Liver (tissue), 9 donors: Measurements from ENCODE around the gene MYO18B. TPM values are rescaled to one million over a fixed set of nuclear protein-coding genes. Genes with fewer than 3 reads are reported as not detected.

Experiments
- DNase-seq: peaks from one replicate; pipeline ENCODE4 v3.0.0-alpha.2; 2017; ENCODE audit warnings: low spot score
- H3K27ac ChIP-seq, 2 donors: one replicate each; pipeline ENCODE4 v1.7.0; 2013; ENCODE audit warnings: inconsistent platforms in 2 of 2, low read length in 2 of 2, control low read depth in 1 of 2, low read depth in 1 of 2, mild to moderate bottlenecking in 1 of 2
- H3K27me3 ChIP-seq, 4 donors: one replicate each; pipeline versions ENCODE4 v1.6.1 to v1.7.0; 2013; ENCODE audit warnings: low read length in 3 of 4, inconsistent platforms in 1 of 4, mild to moderate bottlenecking in 1 of 4, moderate library complexity in 1 of 4; ENCODE audit not compliant: control insufficient read depth in 4 of 4, insufficient read depth in 4 of 4
- H3K36me3 ChIP-seq, 4 donors: one replicate each; pipeline versions ENCODE4 v1.6.1 to v1.7.0; 2013; ENCODE audit warnings: low read length in 3 of 4, mild to moderate bottlenecking in 3 of 4, low read depth in 1 of 4, moderate library complexity in 1 of 4; ENCODE audit not compliant: control insufficient read depth in 4 of 4, insufficient read depth in 3 of 4
- H3K4me1 ChIP-seq, 4 donors: one replicate each; pipeline versions ENCODE4 v1.6.1 to v1.7.0; 2013; ENCODE audit warnings: low read length in 3 of 4, mild to moderate bottlenecking in 3 of 4, moderate library complexity in 1 of 4; ENCODE audit not compliant: control insufficient read depth in 4 of 4, insufficient read depth in 4 of 4
- H3K4me3 ChIP-seq, 3 donors: one replicate each; pipeline versions ENCODE4 v1.6.1 to v1.7.0; 2013; ENCODE audit warnings: low read length in 3 of 3, control low read depth in 1 of 3, low read depth in 1 of 3, mild to moderate bottlenecking in 1 of 3
- H3K9ac ChIP-seq, 2 donors: one replicate each; pipeline ENCODE4 v1.7.0; 2013; ENCODE audit warnings: low read length in 2 of 2, mild to moderate bottlenecking in 2 of 2, moderate library complexity in 2 of 2, control low read depth in 1 of 2, low read depth in 1 of 2
- H3K9me3 ChIP-seq, 4 donors: one replicate each; pipeline versions ENCODE4 v1.6.1 to v1.7.0; 2013; ENCODE audit warnings: low read length in 3 of 4; ENCODE audit not compliant: control insufficient read depth in 4 of 4
- EGR1 ChIP-seq, 2 donors: IDR thresholded peaks; 2 replicates each; pipeline ENCODE4 v1.6.1; 2016 to 2018; ENCODE audit warnings: antibody characterized with exemption in 2 of 2, low read depth in 2 of 2
- FOXA1 ChIP-seq: IDR thresholded peaks from 2 replicates; pipeline ENCODE4 v1.6.1; 2016; ENCODE audit warnings: antibody characterized with exemption
- FOXA2 ChIP-seq: IDR thresholded peaks from 2 replicates; pipeline ENCODE4 v1.6.1; 2016; ENCODE audit warnings: antibody characterized with exemption
- GABPA ChIP-seq, 2 donors: IDR thresholded peaks in 1 of 2; conservative IDR thresholded peaks in 1 of 2; 2 replicates each; pipeline ENCODE4 v1.6.1; 2016; ENCODE audit warnings: antibody characterized with exemption in 2 of 2, mild to moderate bottlenecking in 1 of 2, moderate library complexity in 1 of 2
- HNF4G ChIP-seq: IDR thresholded peaks from 2 replicates; pipeline ENCODE4 v1.6.1; 2016; ENCODE audit warnings: antibody characterized with exemption
- JUND ChIP-seq, 2 donors: IDR thresholded peaks; 2 replicates each; pipeline ENCODE4 v1.6.1; 2016; ENCODE audit warnings: antibody characterized with exemption in 2 of 2
- NR2F2 ChIP-seq: IDR thresholded peaks from 2 replicates; pipeline ENCODE4 v1.6.1; 2016; ENCODE audit warnings: antibody characterized with exemption
- RAD21 ChIP-seq, 2 donors: IDR thresholded peaks; 2 replicates each; pipeline ENCODE4 v1.6.1; 2016; ENCODE audit warnings: antibody characterized with exemption in 2 of 2, mild to moderate bottlenecking in 2 of 2
- RXRA ChIP-seq, 2 donors: IDR thresholded peaks; 2 replicates each; pipeline ENCODE4 v1.6.1; 2017 to 2018; ENCODE audit warnings: antibody characterized with exemption in 2 of 2, mild to moderate bottlenecking in 1 of 2
- SP1 ChIP-seq: IDR thresholded peaks from 2 replicates; pipeline ENCODE4 v1.6.1; 2018; ENCODE audit warnings: antibody characterized with exemption, mild to moderate bottlenecking
- TAF1 ChIP-seq: conservative IDR thresholded peaks from 2 replicates; pipeline ENCODE4 v1.6.1; 2016; ENCODE audit warnings: antibody characterized with exemption, mild to moderate bottlenecking
- YY1 ChIP-seq: IDR thresholded peaks from 2 replicates; pipeline ENCODE4 v1.6.1; 2016; ENCODE audit warnings: antibody characterized with exemption, mild to moderate bottlenecking
- WGBS: extraction: QIAGEN DNeasy Blood & Tissue Kit; methylation state at CpG from one replicate; pipeline ENCODE4 v1.1.7; 2013; 5-methylcytosine and 5-hydroxymethylcytosine counted together
- polyA plus RNA-seq, 2 donors: library from polyadenylated mRNA; stranded (reverse) in 1 of 2; unstranded in 1 of 2; fragments of 200-250 nt in 1 of 2; fragments of >200 nt in 1 of 2; fragmentation: Nextera tagmentation in 1 of 2; extraction: Ambion mirVana in 1 of 2; gene quantifications; one replicate each; pipeline versions ENCODE4 v1.2.1 to v1.2.3, GENCODE V29; 2013 to 2015
- total RNA-seq, 2 donors: library from RNA; depleted of rRNA; stranded (reverse); fragments of >200 nt; gene quantifications; one replicate each; pipeline ENCODE4 v1.2.3, GENCODE V29; 2014
- TF ChIP-seq, protein P1 (sequence below): IDR thresholded peaks from 2 replicates; pipeline ENCODE4 v1.6.1; 2016; ENCODE audit warnings: antibody characterized with exemption, mild to moderate bottlenecking
- TF ChIP-seq, protein P2 (sequence below): IDR thresholded peaks from 2 replicates; pipeline ENCODE4 v1.6.1; 2016; ENCODE audit warnings: antibody characterized with exemption
- TF ChIP-seq, protein P3 (sequence below): fragments of 150-350 bp; IDR thresholded peaks from 2 replicates; pipeline ENCODE4 v1.5.1; 2017; ENCODE audit warnings: improper control_type of control experiment, low read depth, low read length; ENCODE audit not compliant: missing input control
- TF ChIP-seq, protein P4 (sequence below): IDR thresholded peaks from 2 replicates; pipeline ENCODE4 v1.6.1; 2016; ENCODE audit warnings: antibody characterized with exemption
- TF ChIP-seq, protein P5 (sequence below): IDR thresholded peaks from 2 replicates; pipeline ENCODE4 v1.6.1; 2016; ENCODE audit warnings: antibody characterized with exemption
- donor health status: healthy.
- donor health status: healthy.
- donor health status: healthy.
- donor health status: healthy.
- donor health status: healthy.

Gene MYO18B
- total and polyA plus RNA-seq, 4 donors = under 0.01 to 4.2 (median 0.02) TPM; not detected in 1

DNA sequence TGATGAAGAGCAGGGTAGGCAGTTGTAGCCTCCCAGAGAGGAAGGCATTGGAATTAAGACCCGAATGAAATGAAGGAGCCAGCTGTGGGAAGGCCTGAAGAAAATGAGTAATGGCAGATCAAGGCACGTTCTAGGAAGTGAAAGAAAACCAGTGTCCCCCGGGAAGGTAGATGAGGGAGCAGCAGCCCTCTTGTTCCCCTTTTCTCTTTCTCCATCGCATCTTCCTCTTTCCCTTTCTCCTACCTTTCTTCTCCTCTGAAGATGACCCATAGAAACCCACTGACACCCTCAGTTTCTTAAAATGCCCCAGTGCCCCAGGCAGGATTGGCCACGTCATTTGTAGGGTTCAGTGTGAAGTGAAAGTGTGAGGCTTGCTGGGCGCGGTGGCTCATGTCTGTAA, 254.7 kb downstream of the MYO18B start:
- Histone ChIP-seq H3K36me3 (no peaks in the 10 kb centered on the region), H3K27ac (no peak overlapping the region), H3K9ac (no peak overlapping the region), H3K27me3 (no peaks in the 10 kb centered on the region), H3K4me3 (no peak overlapping the region), H3K9me3 (peaks cover 0 to 1% (median 0%) of the 10 kb centered on the region in 4 donors), H3K4me1 (no peaks in the 10 kb centered on the region)
- TF ChIP-seq RXRA (IDR thresholded peaks at IDR 0.05) (no peak), GABPA (IDR thresholded peaks at IDR 0.05 in 1 of 2, conservative IDR thresholded peaks at IDR 0.05 in 1 of 2) (no peak), EGR1 (IDR thresholded peaks at IDR 0.05; ENCODE audit: low read depth in 2 of 2) (no peak), FOXA1 (no peak), YY1 (no peak), SP1 (no peak), FOXA2 (no peak), NR2F2 (no peak), RAD21 (IDR thresholded peaks at IDR 0.05) (no peak), HNF4G (no peak), TAF1 (no peak), JUND (IDR thresholded peaks at IDR 0.05) (no peak)
- TF ChIP-seq, protein P1, sequence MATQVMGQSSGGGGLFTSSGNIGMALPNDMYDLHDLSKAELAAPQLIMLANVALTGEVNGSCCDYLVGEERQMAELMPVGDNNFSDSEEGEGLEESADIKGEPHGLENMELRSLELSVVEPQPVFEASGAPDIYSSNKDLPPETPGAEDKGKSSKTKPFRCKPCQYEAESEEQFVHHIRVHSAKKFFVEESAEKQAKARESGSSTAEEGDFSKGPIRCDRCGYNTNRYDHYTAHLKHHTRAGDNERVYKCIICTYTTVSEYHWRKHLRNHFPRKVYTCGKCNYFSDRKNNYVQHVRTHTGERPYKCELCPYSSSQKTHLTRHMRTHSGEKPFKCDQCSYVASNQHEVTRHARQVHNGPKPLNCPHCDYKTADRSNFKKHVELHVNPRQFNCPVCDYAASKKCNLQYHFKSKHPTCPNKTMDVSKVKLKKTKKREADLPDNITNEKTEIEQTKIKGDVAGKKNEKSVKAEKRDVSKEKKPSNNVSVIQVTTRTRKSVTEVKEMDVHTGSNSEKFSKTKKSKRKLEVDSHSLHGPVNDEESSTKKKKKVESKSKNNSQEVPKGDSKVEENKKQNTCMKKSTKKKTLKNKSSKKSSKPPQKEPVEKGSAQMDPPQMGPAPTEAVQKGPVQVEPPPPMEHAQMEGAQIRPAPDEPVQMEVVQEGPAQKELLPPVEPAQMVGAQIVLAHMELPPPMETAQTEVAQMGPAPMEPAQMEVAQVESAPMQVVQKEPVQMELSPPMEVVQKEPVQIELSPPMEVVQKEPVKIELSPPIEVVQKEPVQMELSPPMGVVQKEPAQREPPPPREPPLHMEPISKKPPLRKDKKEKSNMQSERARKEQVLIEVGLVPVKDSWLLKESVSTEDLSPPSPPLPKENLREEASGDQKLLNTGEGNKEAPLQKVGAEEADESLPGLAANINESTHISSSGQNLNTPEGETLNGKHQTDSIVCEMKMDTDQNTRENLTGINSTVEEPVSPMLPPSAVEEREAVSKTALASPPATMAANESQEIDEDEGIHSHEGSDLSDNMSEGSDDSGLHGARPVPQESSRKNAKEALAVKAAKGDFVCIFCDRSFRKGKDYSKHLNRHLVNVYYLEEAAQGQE = no peak
- TF ChIP-seq, protein P2, sequence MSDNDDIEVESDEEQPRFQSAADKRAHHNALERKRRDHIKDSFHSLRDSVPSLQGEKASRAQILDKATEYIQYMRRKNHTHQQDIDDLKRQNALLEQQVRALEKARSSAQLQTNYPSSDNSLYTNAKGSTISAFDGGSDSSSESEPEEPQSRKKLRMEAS = no peak
- TF ChIP-seq, protein P3, sequence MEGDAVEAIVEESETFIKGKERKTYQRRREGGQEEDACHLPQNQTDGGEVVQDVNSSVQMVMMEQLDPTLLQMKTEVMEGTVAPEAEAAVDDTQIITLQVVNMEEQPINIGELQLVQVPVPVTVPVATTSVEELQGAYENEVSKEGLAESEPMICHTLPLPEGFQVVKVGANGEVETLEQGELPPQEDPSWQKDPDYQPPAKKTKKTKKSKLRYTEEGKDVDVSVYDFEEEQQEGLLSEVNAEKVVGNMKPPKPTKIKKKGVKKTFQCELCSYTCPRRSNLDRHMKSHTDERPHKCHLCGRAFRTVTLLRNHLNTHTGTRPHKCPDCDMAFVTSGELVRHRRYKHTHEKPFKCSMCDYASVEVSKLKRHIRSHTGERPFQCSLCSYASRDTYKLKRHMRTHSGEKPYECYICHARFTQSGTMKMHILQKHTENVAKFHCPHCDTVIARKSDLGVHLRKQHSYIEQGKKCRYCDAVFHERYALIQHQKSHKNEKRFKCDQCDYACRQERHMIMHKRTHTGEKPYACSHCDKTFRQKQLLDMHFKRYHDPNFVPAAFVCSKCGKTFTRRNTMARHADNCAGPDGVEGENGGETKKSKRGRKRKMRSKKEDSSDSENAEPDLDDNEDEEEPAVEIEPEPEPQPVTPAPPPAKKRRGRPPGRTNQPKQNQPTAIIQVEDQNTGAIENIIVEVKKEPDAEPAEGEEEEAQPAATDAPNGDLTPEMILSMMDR = no peak
- DNase-seq = no peak
- WGBS = 80% methylated on average over 7 of the region's 7 CpGs

DNA sequence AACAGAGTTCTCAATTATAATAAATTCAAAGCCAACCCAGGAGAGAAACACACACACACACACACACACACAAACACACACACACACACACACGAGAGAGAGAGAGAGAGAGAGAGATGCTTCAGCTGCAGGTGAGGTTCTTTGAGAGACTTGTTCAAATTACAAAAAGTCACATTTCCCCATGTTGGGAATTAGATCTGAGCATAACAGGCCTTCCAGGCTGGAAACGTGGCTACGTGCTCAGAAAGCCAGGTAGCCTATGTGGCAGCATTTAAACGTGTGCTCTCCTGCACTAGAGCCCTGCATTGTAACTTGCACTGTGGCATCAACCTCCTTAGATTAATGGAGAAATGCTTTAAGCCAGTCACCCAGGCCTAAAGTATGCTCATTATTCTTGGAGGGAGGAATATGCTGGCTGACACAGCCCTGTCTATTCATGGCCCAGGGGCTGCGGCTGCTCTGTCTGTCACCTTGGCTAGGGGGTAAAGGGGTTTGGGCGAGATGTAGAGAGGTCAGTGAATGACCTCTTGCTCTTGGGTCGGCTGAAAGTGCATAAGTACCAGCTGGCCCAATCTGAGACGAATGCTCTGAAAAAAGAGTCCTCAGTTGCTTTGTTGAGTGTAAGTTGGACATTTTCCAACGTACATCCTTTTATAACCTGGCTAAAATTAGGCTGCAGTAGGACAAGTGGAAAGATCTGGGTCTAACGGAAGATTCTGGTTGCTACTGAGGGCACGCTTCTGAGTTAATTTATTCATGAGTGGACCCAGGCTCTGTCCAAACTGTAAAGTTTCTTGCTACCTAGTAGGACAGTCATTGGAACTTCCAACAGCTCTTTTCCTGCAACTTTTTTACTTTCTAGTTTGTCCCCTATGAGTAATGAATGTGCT, 256.1 kb downstream of the MYO18B start:
- no peak overlapping the region for H3K4me3 ChIP-seq
- H3K27me3 ChIP-seq = peaks cover 0 to 3% (median 0%) of the 10 kb centered on the region in 4 donors
- no peaks in the 10 kb centered on the region for H3K4me1 ChIP-seq
- 57% methylated on average over 11 of the region's 11 CpGs for WGBS
- no peaks in the 10 kb centered on the region for H3K36me3 ChIP-seq
- DNase-seq = no peak
- H3K9me3 ChIP-seq = peaks cover 0 to 1% (median 0%) of the 10 kb centered on the region in 4 donors
- no peak overlapping the region for H3K27ac ChIP-seq
- H3K9ac ChIP-seq = no peak overlapping the region
- TF ChIP-seq NR2F2 (no peak), FOXA2 (no peak), EGR1 (IDR thresholded peaks at IDR 0.05; ENCODE audit: low read depth in 2 of 2) (no peak), SP1 (no peak), YY1 (no peak), FOXA1 (no peak), GABPA (IDR thresholded peaks at IDR 0.05 in 1 of 2, conservative IDR thresholded peaks at IDR 0.05 in 1 of 2) (no peak), HNF4G (no peak)
- TF ChIP-seq, protein P4, sequence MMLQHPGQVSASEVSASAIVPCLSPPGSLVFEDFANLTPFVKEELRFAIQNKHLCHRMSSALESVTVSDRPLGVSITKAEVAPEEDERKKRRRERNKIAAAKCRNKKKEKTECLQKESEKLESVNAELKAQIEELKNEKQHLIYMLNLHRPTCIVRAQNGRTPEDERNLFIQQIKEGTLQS = no peak
- TF ChIP-seq, protein P1 = no peak
- TF ChIP-seq, protein P5, sequence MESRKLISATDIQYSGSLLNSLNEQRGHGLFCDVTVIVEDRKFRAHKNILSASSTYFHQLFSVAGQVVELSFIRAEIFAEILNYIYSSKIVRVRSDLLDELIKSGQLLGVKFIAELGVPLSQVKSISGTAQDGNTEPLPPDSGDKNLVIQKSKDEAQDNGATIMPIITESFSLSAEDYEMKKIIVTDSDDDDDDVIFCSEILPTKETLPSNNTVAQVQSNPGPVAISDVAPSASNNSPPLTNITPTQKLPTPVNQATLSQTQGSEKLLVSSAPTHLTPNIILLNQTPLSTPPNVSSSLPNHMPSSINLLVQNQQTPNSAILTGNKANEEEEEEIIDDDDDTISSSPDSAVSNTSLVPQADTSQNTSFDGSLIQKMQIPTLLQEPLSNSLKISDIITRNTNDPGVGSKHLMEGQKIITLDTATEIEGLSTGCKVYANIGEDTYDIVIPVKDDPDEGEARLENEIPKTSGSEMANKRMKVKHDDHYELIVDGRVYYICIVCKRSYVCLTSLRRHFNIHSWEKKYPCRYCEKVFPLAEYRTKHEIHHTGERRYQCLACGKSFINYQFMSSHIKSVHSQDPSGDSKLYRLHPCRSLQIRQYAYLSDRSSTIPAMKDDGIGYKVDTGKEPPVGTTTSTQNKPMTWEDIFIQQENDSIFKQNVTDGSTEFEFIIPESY = no peak
- TF ChIP-seq, protein P2 = no peak
